SK-N-SH (cell line): ENCODE data around the gene PTPRN. TPM values are rescaled to one million over a fixed set of nuclear protein-coding genes. Genes with fewer than 3 reads are reported as not detected.

Source experiments
- CTCF ChIA-PET: fragments of 300-600, 350-600 bp; formaldehyde crosslinking; extraction: SDS; loops from one replicate; lab custom pipeline; 2021; lab: Yijun Ruan, JAX
- POLR2A ChIA-PET: fragments of 350-600 bp; sonication (Branson Sonifier 250); formaldehyde crosslinking; extraction: SDS; loops from one replicate; lab custom pipeline; 2020; ENCODE audit warnings: antibody characterized with exemption, inconsistent platforms; lab: Yijun Ruan, JAX
- DNase-seq: peaks from one replicate; pipeline ENCODE4 v3.0.0; 2012
- H2AFZ ChIP-seq: fragments of 200-600 bp; sonication (generic); 2 replicates; pipeline ENCODE4 v1.8.1; 2016; ENCODE audit warnings: antibody characterized with exemption, mild to moderate bottlenecking, low read depth
- H3F3A ChIP-seq: fragments of 200-600 bp; sonication (generic); replicated peaks from 2 replicates; pipeline ENCODE3; 2016; ENCODE audit warnings: antibody characterized with exemption, mild to moderate bottlenecking; ENCODE audit not compliant: insufficient read depth
- H3K27ac ChIP-seq, 2 experiments: fragments of 200-500 bp in 1 of 2; fragments of 200-600 bp in 1 of 2; sonication (Bioruptor generic) in 1 of 2; sonication (generic), shearing (Covaris generic) in 1 of 2; 2 replicates each; pipeline versions ENCODE4 v1.5.1 to v1.6.1; 2014 to 2016; ENCODE audit warnings: low read depth in 2 of 2, inconsistent platforms in 1 of 2, low read length in 1 of 2, mild to moderate bottlenecking in 1 of 2, mixed read lengths in 1 of 2
- H3K27me3 ChIP-seq: fragments of 200-600 bp; sonication (generic), shearing (Covaris generic); 2 replicates; pipeline ENCODE4 v1.6.1; 2016; ENCODE audit warnings: mixed run types; ENCODE audit not compliant: insufficient read depth
- H3K36me3 ChIP-seq, 2 experiments: fragments of 200-500 bp in 1 of 2; fragments of 200-600 bp in 1 of 2; sonication (Bioruptor generic) in 1 of 2; sonication (generic) in 1 of 2; replicated peaks in 1 of 2; 2 replicates each; pipeline versions ENCODE3 to v1.5.1; 2014 to 2016; ENCODE audit warnings: low read length in 1 of 2, mild to moderate bottlenecking in 1 of 2; ENCODE audit not compliant: insufficient read depth in 2 of 2, control insufficient read depth in 1 of 2
- H3K4me1 ChIP-seq, 2 experiments: fragments of 200-500 bp in 1 of 2; fragments of 200-600 bp in 1 of 2; sonication (Bioruptor generic) in 1 of 2; sonication (generic), shearing (Covaris generic) in 1 of 2; 2 replicates each; pipeline versions ENCODE4 v1.5.1 to v1.6.1; 2014 to 2016; ENCODE audit warnings: low read depth in 1 of 2, low read length in 1 of 2, mixed run types in 1 of 2; ENCODE audit not compliant: insufficient read depth in 2 of 2, control insufficient read depth in 1 of 2
- H3K4me2 ChIP-seq: fragments of 200-600 bp; sonication (generic), shearing (Covaris generic); 2 replicates; pipeline ENCODE4 v1.6.1; 2017; ENCODE audit warnings: mixed run types
- H3K4me3 ChIP-seq, 2 experiments: fragments of 200-500 bp in 1 of 2; fragments of 200-600 bp in 1 of 2; sonication (Bioruptor generic) in 1 of 2; sonication (generic), shearing (Covaris generic) in 1 of 2; 2 replicates each; pipeline versions ENCODE4 v1.5.1 to v1.8.1; 2014 to 2016; ENCODE audit warnings: low read depth in 2 of 2, inconsistent platforms in 1 of 2, low read length in 1 of 2, mild to moderate bottlenecking in 1 of 2, mixed read lengths in 1 of 2, moderate library complexity in 1 of 2
- H3K79me2 ChIP-seq: fragments of 200-600 bp; sonication (generic); 2 replicates; pipeline ENCODE4 v1.8.1; 2017; ENCODE audit warnings: mild to moderate bottlenecking; ENCODE audit not compliant: insufficient read depth
- H3K9ac ChIP-seq: fragments of 200-600 bp; sonication (generic); 2 replicates; pipeline ENCODE4 v1.6.1; 2017; ENCODE audit warnings: mixed run types
- H3K9me2 ChIP-seq: fragments of 200-600 bp; sonication (generic); 2 replicates; pipeline ENCODE4 v1.6.1; 2017; ENCODE audit warnings: mixed run types
- H3K9me3 ChIP-seq: fragments of 200-600 bp; sonication (generic); 2 replicates; pipeline ENCODE4 v1.6.1; 2017; ENCODE audit warnings: mixed run types, mild to moderate bottlenecking, moderate library complexity
- H4K20me1 ChIP-seq: fragments of 200-600 bp; sonication (generic); 2 replicates; pipeline ENCODE4 v1.6.1; 2017; ENCODE audit warnings: mild to moderate bottlenecking, mixed run types; ENCODE audit not compliant: insufficient read depth
- CHD2 ChIP-seq: fragments of 150-350 bp; IDR thresholded peaks from 2 replicates; pipeline ENCODE4 v1.6.1; 2018; ENCODE audit warnings: low read length; ENCODE audit not compliant: partially characterized antibody
- EP300 ChIP-seq, 2 experiments: IDR thresholded peaks; 2 replicates each; pipeline versions ENCODE4 v1.4.0 to v1.6.1; 2012; ENCODE audit warnings: borderline replicate concordance in 1 of 2, low read depth in 1 of 2, low read length in 1 of 2
- FOXJ3 ChIP-seq: sonication (generic); formaldehyde crosslinking; IDR thresholded peaks from 2 replicates; pipeline ENCODE4 v1.5.1; 2020; ENCODE audit warnings: mild to moderate bottlenecking, missing genetic modification reagents
- GATA2 ChIP-seq: sonication (generic); formaldehyde crosslinking; IDR thresholded peaks from 2 replicates; pipeline ENCODE4 v1.5.0; 2020; ENCODE audit warnings: mild to moderate bottlenecking, missing genetic modification reagents
- JUND ChIP-seq: IDR thresholded peaks from 2 replicates; pipeline ENCODE4 v1.4.0; 2012
- MEF2A ChIP-seq: IDR thresholded peaks from 2 replicates; pipeline ENCODE4 v1.4.0; 2012; ENCODE audit warnings: low read depth, borderline replicate concordance
- NFIC ChIP-seq: IDR thresholded peaks from 2 replicates; pipeline ENCODE4 v1.4.0; 2012; ENCODE audit warnings: borderline replicate concordance
- NRF1 ChIP-seq: IDR thresholded peaks from 2 replicates; pipeline ENCODE4 v1.6.1; 2012; ENCODE audit warnings: low read depth, mild to moderate bottlenecking, low read length
- PBX3 ChIP-seq: IDR thresholded peaks from 2 replicates; pipeline ENCODE4; 2012
- RFX5 ChIP-seq: IDR thresholded peaks from 2 replicates; pipeline ENCODE4 v1.6.1; 2012; ENCODE audit warnings: mild to moderate bottlenecking, improper control_type of control experiment, low read length
- RXRA ChIP-seq: IDR thresholded peaks from 2 replicates; pipeline ENCODE4 v1.4.0; 2012; ENCODE audit warnings: low read depth, mild to moderate bottlenecking, borderline replicate concordance
- SMC3 ChIP-seq: IDR thresholded peaks from 2 replicates; pipeline ENCODE4 v1.6.1; 2012; ENCODE audit warnings: low read depth, low read length, improper control_type of control experiment
- USF1 ChIP-seq: IDR thresholded peaks from 2 replicates; pipeline ENCODE4 v1.4.0; 2012; ENCODE audit warnings: low read depth, borderline replicate concordance
- USF2 ChIP-seq: fragments of 150-350 bp; IDR thresholded peaks from 2 replicates; pipeline ENCODE4 v1.6.1; 2017; ENCODE audit warnings: antibody characterized with exemption, low read length, low read depth, borderline replicate concordance
- YY1 ChIP-seq: IDR thresholded peaks from 2 replicates; pipeline ENCODE4 v1.4.0; 2012; ENCODE audit warnings: low read depth, mild to moderate bottlenecking
- WGBS: methylation state at CpG from one replicate; pipeline ENCODE4 v1.1.6; 2017; ENCODE audit warnings: low lambda C conversion rate; 5-methylcytosine and 5-hydroxymethylcytosine counted together
- polyA plus RNA-seq, 3 experiments: library from polyadenylated mRNA; depleted of rRNA; stranded (reverse); fragments of >200 nt; gene quantifications; 2 replicates each; pipeline ENCODE4 v1.2.3, GENCODE V29; 2012
- TF ChIP-seq, protein P1 (sequence below): IDR thresholded peaks from 2 replicates; pipeline ENCODE4 v1.4.0; 2012; ENCODE audit warnings: low read depth, borderline replicate concordance
- TF ChIP-seq, protein P2 (sequence below): fragments of 150-350 bp; IDR thresholded peaks from 2 replicates; pipeline ENCODE4 v1.6.1; 2016; ENCODE audit warnings: mild to moderate bottlenecking, low read depth, low read length

PTPRN gene
- polyA plus RNA-seq, 1 of the 3 experiments (the other 2 are of a cell fraction): 9.5 TPM

DNA sequence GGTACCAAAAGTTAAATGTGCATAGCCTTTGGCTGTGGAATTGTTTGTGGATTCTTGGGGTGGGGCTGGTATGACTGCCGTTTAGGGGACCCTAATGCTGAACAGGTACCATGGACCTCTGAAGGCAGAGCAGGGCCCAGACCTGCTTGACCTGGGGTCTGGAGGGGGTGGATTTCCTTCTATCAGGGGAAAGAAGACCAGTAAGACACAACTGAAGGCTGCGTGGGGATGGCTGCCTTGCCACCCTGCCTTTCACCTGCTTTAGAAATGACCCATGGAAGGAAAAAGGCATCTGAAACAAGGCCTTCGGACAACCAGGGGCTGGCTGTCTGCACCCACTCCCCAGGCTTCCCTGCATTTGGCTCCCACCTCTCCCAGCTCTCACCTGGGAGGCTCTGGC lies 41.0 kb upstream of the PTPRN start:
- no peaks in the 10 kb centered on the region for H3K36me3 ChIP-seq
- H3K9ac ChIP-seq: no peak overlapping the region
- H2AFZ ChIP-seq: no peak overlapping the region
- no peaks in the 10 kb centered on the region for H3K9me3 ChIP-seq
- no peaks in the 10 kb centered on the region for H3K79me2 ChIP-seq
- H3K27ac ChIP-seq: peak overlapping the region in 1 of 2 experiments; percentile 60; a peak in 2 of 4 replicates
- ChIA-PET POLR2A (no interaction called here), CTCF (interaction anchor here (0.9 to 4.5 kb wide), 6 partner anchors 15 to 210 kb away, joined by 3 to 20 read pairs (median 9); no protein-coding TSS in a partner anchor)
- no peaks in the 10 kb centered on the region for H3K9me2 ChIP-seq
- DNase-seq: no peak
- no peak overlapping the region for H3K4me2 ChIP-seq
- H4K20me1 ChIP-seq: no peaks in the 10 kb centered on the region
- 83% methylated on average over 1 of the region's 3 CpGs for WGBS
- peaks cover 2% of the 10 kb centered on the region; the same call in 1 of the 2 replicates for H3K27me3 ChIP-seq
- TF ChIP-seq RFX5: no peak
- TF ChIP-seq NFIC: no peak
- TF ChIP-seq YY1: no peak
- no peak for TF ChIP-seq RXRA
- TF ChIP-seq GATA2 (CRISPR knock-in tag): no peak
- no peak for TF ChIP-seq JUND
- no peak for TF ChIP-seq EP300 (IDR thresholded peaks at IDR 0.05; ENCODE audit: borderline replicate concordance in 1 of 2, low read depth in 1 of 2, low read length in 1 of 2)
- no peak for TF ChIP-seq PBX3
- TF ChIP-seq USF1: no peak
- TF ChIP-seq CHD2: no peak
- TF ChIP-seq NRF1: no peak
- no peak for TF ChIP-seq MEF2A
- no peak for TF ChIP-seq SMC3
- TF ChIP-seq, protein P1, sequence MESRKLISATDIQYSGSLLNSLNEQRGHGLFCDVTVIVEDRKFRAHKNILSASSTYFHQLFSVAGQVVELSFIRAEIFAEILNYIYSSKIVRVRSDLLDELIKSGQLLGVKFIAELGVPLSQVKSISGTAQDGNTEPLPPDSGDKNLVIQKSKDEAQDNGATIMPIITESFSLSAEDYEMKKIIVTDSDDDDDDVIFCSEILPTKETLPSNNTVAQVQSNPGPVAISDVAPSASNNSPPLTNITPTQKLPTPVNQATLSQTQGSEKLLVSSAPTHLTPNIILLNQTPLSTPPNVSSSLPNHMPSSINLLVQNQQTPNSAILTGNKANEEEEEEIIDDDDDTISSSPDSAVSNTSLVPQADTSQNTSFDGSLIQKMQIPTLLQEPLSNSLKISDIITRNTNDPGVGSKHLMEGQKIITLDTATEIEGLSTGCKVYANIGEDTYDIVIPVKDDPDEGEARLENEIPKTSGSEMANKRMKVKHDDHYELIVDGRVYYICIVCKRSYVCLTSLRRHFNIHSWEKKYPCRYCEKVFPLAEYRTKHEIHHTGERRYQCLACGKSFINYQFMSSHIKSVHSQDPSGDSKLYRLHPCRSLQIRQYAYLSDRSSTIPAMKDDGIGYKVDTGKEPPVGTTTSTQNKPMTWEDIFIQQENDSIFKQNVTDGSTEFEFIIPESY: no peak
- no peak for TF ChIP-seq USF2
- TF ChIP-seq FOXJ3: no peak
- TF ChIP-seq, protein P2, sequence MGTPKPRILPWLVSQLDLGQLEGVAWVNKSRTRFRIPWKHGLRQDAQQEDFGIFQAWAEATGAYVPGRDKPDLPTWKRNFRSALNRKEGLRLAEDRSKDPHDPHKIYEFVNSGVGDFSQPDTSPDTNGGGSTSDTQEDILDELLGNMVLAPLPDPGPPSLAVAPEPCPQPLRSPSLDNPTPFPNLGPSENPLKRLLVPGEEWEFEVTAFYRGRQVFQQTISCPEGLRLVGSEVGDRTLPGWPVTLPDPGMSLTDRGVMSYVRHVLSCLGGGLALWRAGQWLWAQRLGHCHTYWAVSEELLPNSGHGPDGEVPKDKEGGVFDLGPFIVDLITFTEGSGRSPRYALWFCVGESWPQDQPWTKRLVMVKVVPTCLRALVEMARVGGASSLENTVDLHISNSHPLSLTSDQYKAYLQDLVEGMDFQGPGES: no peak
- H3F3A ChIP-seq: no peaks in the 10 kb centered on the region
- H3K4me1 ChIP-seq: no peaks in the 10 kb centered on the region; a peak in 1 of 4 replicates
- no peak overlapping the region for H3K4me3 ChIP-seq
